GM23338 (cell line): ENCODE results near the gene OR10G4. TPM values are rescaled to one million over a fixed set of nuclear protein-coding genes. Genes with fewer than 3 reads are reported as not detected.

Source experiments
- ATAC-seq: fragments of 200-7000 bp; cut with Tn5 transposase; 3 replicates; pipeline ENCODE4 v1.9.1; 2020
- DNase-seq: peaks from one replicate; pipeline ENCODE4 v3.0.0-alpha.2; 2015; ENCODE audit warnings: low spot score
- H2AFZ ChIP-seq: fragments of 200-600 bp; sonication (generic); 2 replicates; pipeline ENCODE4 v1.8.0; 2016; ENCODE audit warnings: antibody characterized with exemption, mild to moderate bottlenecking, moderate library complexity
- H3F3A ChIP-seq: fragments of 200-600 bp; sonication (generic); replicated peaks from 2 replicates; pipeline ENCODE4 v1.8.0; 2017; ENCODE audit warnings: antibody characterized with exemption, mixed run types, low read depth
- H3K27ac ChIP-seq: fragments of 200-600 bp; sonication (generic); 2 replicates; pipeline ENCODE4 v1.6.1; 2016; ENCODE audit warnings: low read depth
- H3K27me3 ChIP-seq: fragments of 200-600 bp; sonication (generic); 2 replicates; pipeline ENCODE4 v1.8.0; 2016; ENCODE audit warnings: mild to moderate bottlenecking, mixed run types, moderate library complexity; ENCODE audit not compliant: insufficient read depth
- H3K36me3 ChIP-seq: fragments of 200-600 bp; sonication (generic); 2 replicates; pipeline ENCODE4 v1.8.0; 2016; ENCODE audit warnings: mild to moderate bottlenecking; ENCODE audit not compliant: insufficient read depth
- H3K4me1 ChIP-seq: fragments of 200-600 bp; sonication (generic); 2 replicates; pipeline ENCODE4 v1.8.0; 2016; ENCODE audit warnings: mild to moderate bottlenecking, moderate library complexity; ENCODE audit not compliant: insufficient read depth
- H3K4me2 ChIP-seq: fragments of 200-600 bp; sonication (generic); 2 replicates; pipeline ENCODE4 v1.7.1; 2017; ENCODE audit warnings: mixed run types
- H3K4me3 ChIP-seq: fragments of 200-600 bp; sonication (generic); 2 replicates; pipeline ENCODE4 v1.6.1; 2016; ENCODE audit warnings: mixed run types
- H3K79me2 ChIP-seq: fragments of 200-600 bp; sonication (generic); replicated peaks from 2 replicates; pipeline ENCODE4 v1.8.0; 2017; ENCODE audit warnings: mild to moderate bottlenecking; ENCODE audit not compliant: insufficient read depth
- H3K9me2 ChIP-seq: fragments of 200-600 bp; sonication (generic); 2 replicates; pipeline ENCODE4 v1.8.0; 2017; ENCODE audit not compliant: insufficient read depth
- H4K20me1 ChIP-seq: fragments of 200-600 bp; sonication (generic); replicated peaks from 2 replicates; pipeline ENCODE4 v1.8.0; 2017; ENCODE audit warnings: mild to moderate bottlenecking; ENCODE audit not compliant: insufficient read depth
- H3K27ac Mint-ChIP-seq: 2 replicates; pipeline ENCODE4 v1.8.0; 2020; ENCODE audit warnings: inconsistent platforms, mild to moderate bottlenecking, moderate library complexity, mixed read lengths
- H3K27me3 Mint-ChIP-seq: 3 replicates; pipeline ENCODE4 v1.8.0; 2022; ENCODE audit warnings: low read depth, mild to moderate bottlenecking, moderate library complexity, mixed read lengths, inconsistent platforms; ENCODE audit not compliant: insufficient read depth, poor library complexity
- H3K36me3 Mint-ChIP-seq: 3 replicates; pipeline ENCODE4 v1.8.0; 2021; ENCODE audit warnings: low read depth, mild to moderate bottlenecking, inconsistent platforms, moderate library complexity, mixed read lengths
- H3K4me1 Mint-ChIP-seq: 3 replicates; pipeline ENCODE4 v1.8.0; 2020; ENCODE audit warnings: mild to moderate bottlenecking, inconsistent platforms, mixed read lengths
- H3K4me3 Mint-ChIP-seq: 3 replicates; pipeline ENCODE4 v1.8.0; 2021; ENCODE audit warnings: moderate library complexity, mild to moderate bottlenecking, inconsistent platforms, mixed read lengths
- H3K9me3 Mint-ChIP-seq: 3 replicates; pipeline ENCODE4 v1.8.0; 2020; ENCODE audit warnings: moderate library complexity, mild to moderate bottlenecking, inconsistent platforms, mixed read lengths
- CREB1 ChIP-seq: fragments of 250-450 bp; sonication (Bioruptor Pico); IDR thresholded peaks from 2 replicates; pipeline ENCODE4 v1.5.0; 2020; ENCODE audit warnings: low read depth, mild to moderate bottlenecking, moderate library complexity
- EZH2phosphoT487 ChIP-seq: fragments of 200-600 bp; sonication (generic); IDR thresholded peaks from one replicate; pipeline ENCODE4 v1.8.1; 2018; ENCODE audit warnings: antibody characterized with exemption; ENCODE audit not compliant: unreplicated experiment
- NANOG ChIP-seq: IDR thresholded peaks from 2 replicates; pipeline ENCODE4 v1.6.1; 2016; ENCODE audit warnings: antibody characterized with exemption, borderline replicate concordance
- POLR2AphosphoS5 ChIP-seq: IDR thresholded peaks from 2 replicates; pipeline ENCODE4 v1.6.1; 2016; ENCODE audit warnings: antibody characterized with exemption, low read depth
- REST ChIP-seq: IDR thresholded peaks from one replicate; pipeline ENCODE4 v1.6.1; 2018; ENCODE audit warnings: antibody characterized with exemption; ENCODE audit not compliant: unreplicated experiment
- ZNF331 ChIP-seq: fragments of 250-450 bp; sonication (Bioruptor Pico); IDR thresholded peaks from 2 replicates; pipeline ENCODE4 v1.5.0; 2020; ENCODE audit warnings: low read depth, mild to moderate bottlenecking, moderate library complexity
- ZNF462 ChIP-seq: fragments of 250-450 bp; sonication (Bioruptor Pico); IDR thresholded peaks from 2 replicates; pipeline ENCODE4 v1.5.0; 2020; ENCODE audit warnings: mild to moderate bottlenecking, moderate library complexity
- polyA plus RNA-seq: library from polyadenylated mRNA; unstranded; fragments of >200 nt; fragmentation: Nextera tagmentation; extraction: Ambion mirVana; gene quantifications from 2 replicates; pipeline ENCODE4 v1.2.1, GENCODE V29; 2016
- total RNA-seq: library from RNA; depleted of rRNA; stranded (reverse); fragments of >200 nt; shearing (Covaris generic); gene quantifications from 2 replicates; pipeline ENCODE4 v1.2.3, GENCODE V29; 2014

OR10G4 gene
- total and polyA plus RNA-seq, 2 experiments from 2014 or later = not detected

- TF ChIP-seq ZNF462 = no peak
- TF ChIP-seq CREB1 = no peak
- TF ChIP-seq EZH2phosphoT487 = no peak
These were observed 23.9 kb downstream of the OR10G4 start (continued) for GRCh38 chr11:124036666-124037065.

GRCh38 chr11:124039557-124039956, 26.8 kb downstream of the OR10G4 start:
- ATAC-seq (no peak), DNase-seq (peak; percentile 9)
- H4K20me1 ChIP-seq = no peaks in the 10 kb centered on the region
- 0 out of 2 replicates have a peak, but pooled peaks cover 2% of the 10 kb centered on the region for H3K4me1 ChIP-seq
- no peak overlapping the region for H3K27ac ChIP-seq
- H3K9me2 ChIP-seq = no peaks in the 10 kb centered on the region
- no peaks in the 10 kb centered on the region for H3K27me3 Mint-ChIP-seq
- H3K9me3 Mint-ChIP-seq = no peaks in the 10 kb centered on the region
- H3K4me3 ChIP-seq = no peak overlapping the region
- H3K4me1 Mint-ChIP-seq = peaks cover 5% of the 10 kb centered on the region; the same call in 1 of the 3 replicates
- no peaks in the 10 kb centered on the region for H3K79me2 ChIP-seq
- no peak overlapping the region for H3K4me3 Mint-ChIP-seq
- H2AFZ ChIP-seq = no peak overlapping the region
- TF ChIP-seq ZNF331 (CRISPR knock-in tag) = no peak
- no peak for TF ChIP-seq ZNF462
- TF ChIP-seq NANOG = no peak
- no peak for TF ChIP-seq POLR2AphosphoS5
- no peak for TF ChIP-seq REST
- H3K27ac Mint-ChIP-seq = no peak overlapping the region
- no peaks in the 10 kb centered on the region for H3K36me3 Mint-ChIP-seq
- no peaks in the 10 kb centered on the region for H3F3A ChIP-seq
- H3K36me3 ChIP-seq = no peaks in the 10 kb centered on the region
- no peaks in the 10 kb centered on the region for H3K27me3 ChIP-seq
- H3K4me2 ChIP-seq = no peak overlapping the region
